Endothelial cell of umbilical vein (primary cell): ENCODE data around the gene PACS1. TPM values are rescaled to one million over a fixed set of nuclear protein-coding genes. Genes with fewer than 3 reads are reported as not detected.

Experiments
- BruUV-seq: library from RNA; stranded (reverse); fragments of 400-500 nt; replicated peaks from 2 replicates; lab custom pipeline; 2021; lab: Mats Ljungman, UMichigan
- CTCF ChIA-PET: fragments of 300-600, 350-600 bp; sonication (Branson Sonifier 250); formaldehyde crosslinking; loops from one replicate; lab custom pipeline; 2021; ENCODE audit warnings: antibody characterized with exemption, inconsistent platforms; lab: Charles Lee
- POLR2A ChIA-PET: fragments of 300-600, 350-600 bp; sonication (Branson Sonifier 250); formaldehyde crosslinking; loops from one replicate; lab custom pipeline; 2021; ENCODE audit warnings: antibody characterized with exemption, inconsistent platforms; lab: Charles Lee
- DNase-seq: peaks from one replicate; pipeline ENCODE4 v3.0.0-alpha.2; 2011; ENCODE audit warnings: low read depth, low spot score
- FAIRE-seq: peaks from 2 replicates; lab custom pipeline; 2011; peaks lifted over from hg19 to GRCh38; lab: Jason Lieb, UNC
- H2AFZ ChIP-seq: 2 replicates; pipeline ENCODE4 v1.6.0; 2012; ENCODE audit warnings: low read depth, low read length, control low read depth, inconsistent platforms
- H3K27ac ChIP-seq: 2 replicates; pipeline ENCODE4 v1.5.1; 2011; ENCODE audit warnings: low read depth, mild to moderate bottlenecking, control low read depth, low read length, moderate library complexity; ENCODE audit not compliant: insufficient read depth
- H3K27me3 ChIP-seq, 2 experiments: 2 replicates each; pipeline versions ENCODE4 v1.6.0 to v1.6.1; 2011; ENCODE audit warnings: low read length in 2 of 2, mixed read lengths in 1 of 2; ENCODE audit not compliant: control insufficient read depth in 2 of 2, insufficient read depth in 2 of 2
- H3K36me3 ChIP-seq, 2 experiments: 2 replicates in 1 of 2; 3 replicates in 1 of 2; pipeline ENCODE4 v1.5.1; 2011; ENCODE audit warnings: low read length in 2 of 2, mild to moderate bottlenecking in 1 of 2, moderate library complexity in 1 of 2; ENCODE audit not compliant: control insufficient read depth in 2 of 2, insufficient read depth in 2 of 2; ENCODE audit errors: extremely low read depth in 1 of 2
- H3K4me1 ChIP-seq: 3 replicates; pipeline ENCODE4 v1.5.1; 2011; ENCODE audit warnings: mild to moderate bottlenecking, low read length; ENCODE audit not compliant: control insufficient read depth, insufficient read depth; ENCODE audit errors: extremely low read depth
- H3K4me2 ChIP-seq: 2 replicates; pipeline ENCODE4 v1.6.1; 2011; ENCODE audit warnings: low read length, control low read depth, mixed read lengths; ENCODE audit not compliant: insufficient read depth
- H3K4me3 ChIP-seq, 3 experiments: fragments of 200-600 bp in 1 of 3; sonication (generic), shearing (Covaris generic) in 1 of 3; replicated peaks in 1 of 3; 2 replicates each; pipeline ENCODE4 v1.5.1; 2011 to 2016; ENCODE audit warnings: control low read depth in 3 of 3, low read length in 3 of 3, mild to moderate bottlenecking in 2 of 3, inconsistent platforms in 1 of 3, low read depth in 1 of 3, moderate library complexity in 1 of 3; ENCODE audit not compliant: insufficient read depth in 1 of 3
- H3K79me2 ChIP-seq: 2 replicates; pipeline ENCODE4 v1.6.0; 2012; ENCODE audit warnings: low read length, inconsistent platforms; ENCODE audit not compliant: control insufficient read depth, insufficient read depth
- H3K9ac ChIP-seq: replicated peaks from 2 replicates; pipeline ENCODE3; 2011; ENCODE audit warnings: low read length, control low read depth; ENCODE audit not compliant: insufficient read depth; ENCODE audit errors: extremely low read depth
- H3K9me1 ChIP-seq: replicated peaks from 3 replicates; pipeline ENCODE4 v1.6.0; 2011; ENCODE audit warnings: mild to moderate bottlenecking, low read length; ENCODE audit not compliant: control insufficient read depth, insufficient read depth; ENCODE audit errors: extremely low read depth
- H3K9me3 ChIP-seq: replicated peaks from 2 replicates; pipeline ENCODE4 v1.5.1; 2012; ENCODE audit warnings: low read length, inconsistent platforms; ENCODE audit not compliant: control insufficient read depth, insufficient read depth
- H4K20me1 ChIP-seq: replicated peaks from 2 replicates; pipeline ENCODE3; 2011; ENCODE audit warnings: mild to moderate bottlenecking, low read length; ENCODE audit not compliant: control insufficient read depth, insufficient read depth; ENCODE audit errors: extremely low read depth
- CTCF ChIP-seq, 2 donors: IDR thresholded peaks; 1 replicate in 1 of 2; 2 replicates in 1 of 2; pipeline ENCODE4 v1.5.1; 2011; ENCODE audit warnings: low read length in 2 of 2, mild to moderate bottlenecking in 2 of 2, moderate library complexity in 2 of 2, control low read depth in 1 of 2, inconsistent platforms in 1 of 2, low read depth in 1 of 2; ENCODE audit not compliant: insufficient read depth in 1 of 2; ENCODE audit errors: extremely low read depth in 1 of 2
- EZH2 ChIP-seq: IDR thresholded peaks from 2 replicates; pipeline ENCODE4 v1.6.1; 2012; ENCODE audit warnings: borderline replicate concordance, low read depth, mild to moderate bottlenecking, moderate library complexity, low read length, inconsistent platforms; ENCODE audit not compliant: severe bottlenecking
- FOS ChIP-seq: IDR thresholded peaks from 2 replicates; pipeline ENCODE4 v1.6.1; 2011; ENCODE audit warnings: mild to moderate bottlenecking, low read length, moderate library complexity, borderline replicate concordance; ENCODE audit not compliant: insufficient read depth
- GATA2 ChIP-seq: IDR thresholded peaks from 2 replicates; pipeline ENCODE4 v1.7.0; 2011; ENCODE audit warnings: low read depth, mild to moderate bottlenecking, moderate library complexity, mixed read lengths, low read length; ENCODE audit not compliant: insufficient read length, insufficient read depth
- JUN ChIP-seq: IDR thresholded peaks from 2 replicates; pipeline ENCODE4 v1.6.1; 2011; ENCODE audit warnings: borderline replicate concordance, low read depth; ENCODE audit not compliant: insufficient read length, insufficient read depth
- MAX ChIP-seq: IDR thresholded peaks from 2 replicates; pipeline ENCODE4 v1.6.1; 2011; ENCODE audit not compliant: insufficient read depth, insufficient read length
- MYC ChIP-seq: IDR thresholded peaks from one replicate; pipeline ENCODE4 v1.6.1; 2011; ENCODE audit warnings: mild to moderate bottlenecking, low read depth, low read length
- POLR2A ChIP-seq: IDR thresholded peaks from 2 replicates; pipeline ENCODE4 v1.6.1; 2012; ENCODE audit warnings: low read depth, mild to moderate bottlenecking, control low read depth, low read length
- POLR2AphosphoS5 ChIP-seq: IDR thresholded peaks from 2 replicates; pipeline ENCODE4 v1.6.1; 2012; ENCODE audit warnings: low read depth, mild to moderate bottlenecking, control low read depth, low read length, moderate library complexity; ENCODE audit not compliant: insufficient read depth
- dilution Hi-C: fragments of 300-500 bp; cut with MboI; formaldehyde crosslinking; loops from one replicate; pipeline ENCODE4 v1.15.0; 2019; ENCODE audit warnings: low sequenced_read_pairs; ENCODE audit not compliant: extremely low pct_ligation_motif_present
- intact Hi-C: fragments of 100-400 bp; cut with micrococcal nuclease; formaldehyde crosslinking; loops from one replicate; pipeline ENCODE4 v1.10.0; 2022
- polyA plus RNA-seq, 4 experiments: library from polyadenylated mRNA; depleted of rRNA in 3 of 4; stranded (reverse) in 3 of 4; unstranded in 1 of 4; fragments of >200 nt; gene quantifications; 2 replicates each; pipeline versions ENCODE4 v1.2.1 to v1.2.3, GENCODE V29; 2011 to 2012; ENCODE audit warnings: missing spikeins in 1 of 4
- total RNA-seq: library from RNA; stranded (reverse); gene quantifications from 2 replicates; pipeline ENCODE4 v1.2.3, GENCODE V29; 2021

Gene PACS1
- total and polyA plus RNA-seq, 2 donors (not counting 3 experiments of a cell fraction or from before 2014, with no cell fraction given) = 26.4 to 64.4 TPM

GRCh38 chr11:66176650-66177049, 106.6 kb downstream of the PACS1 start:
- CTCF ChIA-PET = no interaction called here
- POLR2A ChIA-PET = no interaction called here

More at GRCh38 chr11:66176650-66177049, 106.6 kb downstream of the PACS1 start:
- H3K27ac ChIP-seq = no peak overlapping the region
- no peak overlapping the region for H3K4me2 ChIP-seq
- no peaks in the 10 kb centered on the region for H3K79me2 ChIP-seq
- FAIRE-seq (no peak), DNase-seq (no peak)
- dilution Hi-C loops = no loop called here
- TF ChIP-seq POLR2AphosphoS5 = no peak
- TF ChIP-seq EZH2 = no peak
- no peak for TF ChIP-seq JUN
- TF ChIP-seq MAX = no peak
- TF ChIP-seq CTCF (IDR thresholded peaks at IDR 0.05; ENCODE audit: extremely low read depth in 1 of 2, insufficient read depth in 1 of 2, low read depth in 1 of 2, low read length in 2 of 2) = no peak
- no peak for TF ChIP-seq GATA2
- no peak for TF ChIP-seq FOS
- TF ChIP-seq POLR2A = no peak
- no peak for TF ChIP-seq MYC
- no peak overlapping the region for H3K4me3 ChIP-seq
- no peaks in the 10 kb centered on the region for H3K4me1 ChIP-seq
- H3K9me3 ChIP-seq = no peaks in the 10 kb centered on the region
- no peaks in the 10 kb centered on the region for H3K9me1 ChIP-seq
- H2AFZ ChIP-seq = no peak overlapping the region
- H4K20me1 ChIP-seq = no peaks in the 10 kb centered on the region
- H3K9ac ChIP-seq = no peak overlapping the region
- H3K27me3 ChIP-seq = no peaks in the 10 kb centered on the region
- H3K36me3 ChIP-seq = no peaks in the 10 kb centered on the region
- intact Hi-C loops = no loop called here
- no TSS peak for BruUV-seq
